HEK293 (cell line): ENCODE measurements around the gene TSEN54.

Experiments used
- FEZF1 ChIP-seq: fragments of 450-650 bp; formaldehyde crosslinking; IDR thresholded peaks from 2 replicates; pipeline ENCODE4 v1.5.1; 2016; ENCODE audit warnings: missing biosample characterization, missing genetic modification characterization
- SCRT1 ChIP-seq: fragments of 450-650 bp; formaldehyde crosslinking; IDR thresholded peaks from 2 replicates; pipeline ENCODE4 v1.5.1; 2016; ENCODE audit warnings: missing biosample characterization, missing genetic modification characterization, borderline replicate concordance
- SP2 ChIP-seq: fragments of 450-650 bp; formaldehyde crosslinking; IDR thresholded peaks from 2 replicates; pipeline ENCODE4 v1.5.1; 2016; ENCODE audit warnings: missing biosample characterization, missing genetic modification characterization
- TRIM28 ChIP-seq: IDR thresholded peaks from 2 replicates; pipeline ENCODE4 v1.6.1; 2011; ENCODE audit warnings: low read length, control low read depth, borderline replicate concordance
- ZNF112 ChIP-seq: fragments of 450-650 bp; formaldehyde crosslinking; IDR thresholded peaks from 2 replicates; pipeline ENCODE4 v1.5.0; 2017; ENCODE audit warnings: missing biosample characterization, missing genetic modification characterization
- ZNF211 ChIP-seq: fragments of 450-650 bp; formaldehyde crosslinking; IDR thresholded peaks from 2 replicates; pipeline ENCODE4 v1.5.1; 2016; ENCODE audit warnings: low read depth, missing biosample characterization, missing genetic modification characterization
- ZNF248 ChIP-seq: fragments of 450-650 bp; formaldehyde crosslinking; IDR thresholded peaks from 2 replicates; pipeline ENCODE4 v1.5.1; 2017; ENCODE audit warnings: missing biosample characterization, missing genetic modification characterization
- ZNF350 ChIP-seq: fragments of 450-650 bp; formaldehyde crosslinking; IDR thresholded peaks from 2 replicates; pipeline ENCODE4 v1.5.0; 2017; ENCODE audit warnings: missing biosample characterization, mild to moderate bottlenecking, missing genetic modification characterization
- ZNF366 ChIP-seq: fragments of 450-650 bp; formaldehyde crosslinking; conservative IDR thresholded peaks from 2 replicates; pipeline ENCODE4 v1.5.1; 2016; ENCODE audit warnings: missing biosample characterization, missing genetic modification characterization
- ZNF391 ChIP-seq: fragments of 450-650 bp; formaldehyde crosslinking; IDR thresholded peaks from 2 replicates; pipeline ENCODE4 v1.5.1; 2016; ENCODE audit warnings: low read depth, missing biosample characterization, missing genetic modification characterization, borderline replicate concordance
- ZNF426 ChIP-seq: fragments of 450-650 bp; formaldehyde crosslinking; IDR thresholded peaks from 2 replicates; pipeline ENCODE4 v1.5.1; 2017; ENCODE audit warnings: missing biosample characterization, missing genetic modification characterization, mild to moderate bottlenecking, inconsistent platforms, moderate library complexity
- ZNF561 ChIP-seq: fragments of 450-650 bp; IDR thresholded peaks from 2 replicates; pipeline ENCODE4 v1.5.1; 2018; ENCODE audit warnings: missing biosample characterization, missing genetic modification characterization, borderline replicate concordance
- ZNF624 ChIP-seq: fragments of 450-650 bp; formaldehyde crosslinking; IDR thresholded peaks from 2 replicates; pipeline ENCODE4 v1.5.1; 2017; ENCODE audit warnings: missing biosample characterization, missing genetic modification characterization
- ZNF660 ChIP-seq: fragments of 450-650 bp; IDR thresholded peaks from 2 replicates; pipeline ENCODE4 v1.5.1; 2018; ENCODE audit warnings: missing biosample characterization, mild to moderate bottlenecking, missing genetic modification characterization
- ZNF664 ChIP-seq: fragments of 450-650 bp; formaldehyde crosslinking; IDR thresholded peaks from 2 replicates; pipeline ENCODE4 v1.5.1; 2016; ENCODE audit warnings: missing biosample characterization, missing genetic modification characterization
- ZNF776 ChIP-seq: fragments of 450-650 bp; formaldehyde crosslinking; IDR thresholded peaks from 2 replicates; pipeline ENCODE4 v1.5.0; 2017; ENCODE audit warnings: missing biosample characterization, missing genetic modification characterization, borderline replicate concordance
- ZNF785 ChIP-seq: fragments of 450-650 bp; formaldehyde crosslinking; IDR thresholded peaks from 2 replicates; pipeline ENCODE4 v1.5.1; 2016; ENCODE audit warnings: missing biosample characterization, missing genetic modification characterization
- ZNF792 ChIP-seq: fragments of 450-650 bp; formaldehyde crosslinking; IDR thresholded peaks from 2 replicates; pipeline ENCODE4 v1.5.1; 2016; ENCODE audit warnings: missing biosample characterization, missing genetic modification characterization
- ZNF843 ChIP-seq: fragments of 450-650 bp; formaldehyde crosslinking; IDR thresholded peaks from 2 replicates; pipeline ENCODE4 v1.5.1; 2016; ENCODE audit warnings: missing biosample characterization, missing genetic modification characterization
- ZXDB ChIP-seq: fragments of 450-650 bp; formaldehyde crosslinking; IDR thresholded peaks from 2 replicates; pipeline ENCODE4 v1.5.1; 2016; ENCODE audit warnings: missing biosample characterization, missing genetic modification characterization
- TF ChIP-seq, protein P1 (sequence below): fragments of 450-650 bp; IDR thresholded peaks from 2 replicates; pipeline ENCODE4 v1.5.1; 2018; ENCODE audit warnings: missing biosample characterization, mild to moderate bottlenecking, missing genetic modification characterization
- TF ChIP-seq, protein P2 (sequence below): IDR thresholded peaks from 2 replicates; pipeline ENCODE4 v1.6.1; 2011; ENCODE audit warnings: mild to moderate bottlenecking, low read depth, low read length, borderline replicate concordance
- TF ChIP-seq, protein P3 (sequence below): fragments of 450-650 bp; formaldehyde crosslinking; IDR thresholded peaks from 2 replicates; pipeline ENCODE4 v1.5.1; 2017; ENCODE audit warnings: missing biosample characterization, missing genetic modification characterization
- TF ChIP-seq, protein P4 (sequence below): fragments of 450-650 bp; formaldehyde crosslinking; IDR thresholded peaks from 2 replicates; pipeline ENCODE4 v1.5.1; 2016; ENCODE audit warnings: missing biosample characterization, missing genetic modification characterization, low read depth
- TF ChIP-seq, protein P5 (sequence below): fragments of 450-650 bp; formaldehyde crosslinking; IDR thresholded peaks from 2 replicates; pipeline ENCODE4 v1.5.1; 2016; ENCODE audit warnings: missing biosample characterization, missing genetic modification characterization
- TF ChIP-seq, protein P6 (sequence below): fragments of 450-650 bp; formaldehyde crosslinking; IDR thresholded peaks from 2 replicates; pipeline ENCODE4 v1.5.1; 2016; ENCODE audit warnings: missing biosample characterization, missing genetic modification characterization, borderline replicate concordance
- TF ChIP-seq, protein P7 (sequence below): fragments of 450-650 bp; formaldehyde crosslinking; IDR thresholded peaks from 2 replicates; pipeline ENCODE4 v1.5.1; 2016; ENCODE audit warnings: missing biosample characterization, missing genetic modification characterization
- TF ChIP-seq, protein P8 (sequence below): fragments of 450-650 bp; formaldehyde crosslinking; IDR thresholded peaks from 2 replicates; pipeline ENCODE4 v1.5.1; 2016; ENCODE audit warnings: missing biosample characterization, missing genetic modification characterization

The TSEN54 gene

DNA sequence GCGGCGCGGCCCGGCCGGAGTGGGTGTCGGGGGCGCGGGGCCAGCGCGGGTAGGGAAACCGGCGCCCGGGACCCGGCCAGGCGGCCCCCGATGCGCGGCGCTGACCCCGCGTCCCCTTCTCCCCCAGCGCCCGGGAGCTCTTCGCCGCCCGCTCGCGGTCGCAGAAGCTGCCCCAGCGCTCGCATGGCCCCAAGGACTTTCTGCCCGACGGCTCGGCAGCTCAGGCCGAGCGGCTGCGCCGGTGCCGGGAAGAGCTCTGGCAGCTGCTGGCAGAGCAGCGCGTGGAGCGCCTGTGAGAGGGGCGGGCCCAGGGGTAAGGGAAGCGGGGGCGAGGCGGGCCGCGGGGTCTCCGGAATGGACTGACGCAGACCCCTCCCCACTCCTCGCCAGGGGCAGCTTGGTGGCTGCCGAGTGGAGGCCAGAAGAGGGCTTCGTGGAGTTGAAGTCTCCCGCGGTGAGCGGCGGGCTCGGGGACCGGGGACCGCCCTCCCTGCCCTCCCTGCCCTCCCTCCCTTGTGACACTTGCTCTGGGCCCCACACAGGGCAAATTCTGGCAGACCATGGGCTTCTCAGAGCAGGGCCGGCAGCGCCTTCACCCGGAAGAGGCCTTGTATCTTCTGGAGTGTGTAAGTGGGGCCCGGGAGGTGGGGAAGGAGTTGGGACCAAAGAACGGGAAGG is 430 bp downstream of the TSEN54 start (continued):
- no peak for TF ChIP-seq ZNF792 (tag by site-specific recombination)
- TF ChIP-seq, protein P1, sequence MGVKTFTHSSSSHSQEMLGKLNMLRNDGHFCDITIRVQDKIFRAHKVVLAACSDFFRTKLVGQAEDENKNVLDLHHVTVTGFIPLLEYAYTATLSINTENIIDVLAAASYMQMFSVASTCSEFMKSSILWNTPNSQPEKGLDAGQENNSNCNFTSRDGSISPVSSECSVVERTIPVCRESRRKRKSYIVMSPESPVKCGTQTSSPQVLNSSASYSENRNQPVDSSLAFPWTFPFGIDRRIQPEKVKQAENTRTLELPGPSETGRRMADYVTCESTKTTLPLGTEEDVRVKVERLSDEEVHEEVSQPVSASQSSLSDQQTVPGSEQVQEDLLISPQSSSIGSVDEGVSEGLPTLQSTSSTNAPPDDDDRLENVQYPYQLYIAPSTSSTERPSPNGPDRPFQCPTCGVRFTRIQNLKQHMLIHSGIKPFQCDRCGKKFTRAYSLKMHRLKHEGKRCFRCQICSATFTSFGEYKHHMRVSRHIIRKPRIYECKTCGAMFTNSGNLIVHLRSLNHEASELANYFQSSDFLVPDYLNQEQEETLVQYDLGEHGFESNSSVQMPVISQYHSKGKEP (tag by site-specific recombination), result no peak
- peak; percentile 41; the same call in 1 of the 2 replicates for TF ChIP-seq ZXDB (tag by site-specific recombination)
- TF ChIP-seq ZNF211 (tag by site-specific recombination), result no peak
- TF ChIP-seq ZNF391, result no peak
- no peak for TF ChIP-seq TRIM28
- TF ChIP-seq, protein P2, sequence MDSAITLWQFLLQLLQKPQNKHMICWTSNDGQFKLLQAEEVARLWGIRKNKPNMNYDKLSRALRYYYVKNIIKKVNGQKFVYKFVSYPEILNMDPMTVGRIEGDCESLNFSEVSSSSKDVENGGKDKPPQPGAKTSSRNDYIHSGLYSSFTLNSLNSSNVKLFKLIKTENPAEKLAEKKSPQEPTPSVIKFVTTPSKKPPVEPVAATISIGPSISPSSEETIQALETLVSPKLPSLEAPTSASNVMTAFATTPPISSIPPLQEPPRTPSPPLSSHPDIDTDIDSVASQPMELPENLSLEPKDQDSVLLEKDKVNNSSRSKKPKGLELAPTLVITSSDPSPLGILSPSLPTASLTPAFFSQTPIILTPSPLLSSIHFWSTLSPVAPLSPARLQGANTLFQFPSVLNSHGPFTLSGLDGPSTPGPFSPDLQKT, result no peak
- TF ChIP-seq ZNF660 (tag by site-specific recombination), result peak; percentile 19; the same call in 1 of the 2 replicates
- TF ChIP-seq ZNF248, result no peak
- TF ChIP-seq, protein P3, sequence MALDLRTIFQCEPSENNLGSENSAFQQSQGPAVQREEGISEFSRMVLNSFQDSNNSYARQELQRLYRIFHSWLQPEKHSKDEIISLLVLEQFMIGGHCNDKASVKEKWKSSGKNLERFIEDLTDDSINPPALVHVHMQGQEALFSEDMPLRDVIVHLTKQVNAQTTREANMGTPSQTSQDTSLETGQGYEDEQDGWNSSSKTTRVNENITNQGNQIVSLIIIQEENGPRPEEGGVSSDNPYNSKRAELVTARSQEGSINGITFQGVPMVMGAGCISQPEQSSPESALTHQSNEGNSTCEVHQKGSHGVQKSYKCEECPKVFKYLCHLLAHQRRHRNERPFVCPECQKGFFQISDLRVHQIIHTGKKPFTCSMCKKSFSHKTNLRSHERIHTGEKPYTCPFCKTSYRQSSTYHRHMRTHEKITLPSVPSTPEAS, result no peak
- peak; percentile 43 for TF ChIP-seq SP2 (tag by site-specific recombination)
- no peak for TF ChIP-seq ZNF776 (tag by site-specific recombination)
- TF ChIP-seq, protein P4, sequence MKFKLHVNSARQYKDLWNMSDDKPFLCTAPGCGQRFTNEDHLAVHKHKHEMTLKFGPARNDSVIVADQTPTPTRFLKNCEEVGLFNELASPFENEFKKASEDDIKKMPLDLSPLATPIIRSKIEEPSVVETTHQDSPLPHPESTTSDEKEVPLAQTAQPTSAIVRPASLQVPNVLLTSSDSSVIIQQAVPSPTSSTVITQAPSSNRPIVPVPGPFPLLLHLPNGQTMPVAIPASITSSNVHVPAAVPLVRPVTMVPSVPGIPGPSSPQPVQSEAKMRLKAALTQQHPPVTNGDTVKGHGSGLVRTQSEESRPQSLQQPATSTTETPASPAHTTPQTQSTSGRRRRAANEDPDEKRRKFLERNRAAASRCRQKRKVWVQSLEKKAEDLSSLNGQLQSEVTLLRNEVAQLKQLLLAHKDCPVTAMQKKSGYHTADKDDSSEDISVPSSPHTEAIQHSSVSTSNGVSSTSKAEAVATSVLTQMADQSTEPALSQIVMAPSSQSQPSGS (tag by site-specific recombination), result no peak
- TF ChIP-seq FEZF1 (tag by site-specific recombination), result no peak
- no peak for TF ChIP-seq SCRT1 (tag by site-specific recombination)
- TF ChIP-seq ZNF843 (tag by site-specific recombination), result no peak
- TF ChIP-seq ZNF112 (tag by site-specific recombination), result no peak
- TF ChIP-seq ZNF350, result no peak
- TF ChIP-seq ZNF366 (tag by site-specific recombination), result no peak
- no peak for TF ChIP-seq ZNF785 (tag by site-specific recombination)
- no peak for TF ChIP-seq ZNF624
- TF ChIP-seq ZNF664 (tag by site-specific recombination), result no peak
- TF ChIP-seq, protein P5, sequence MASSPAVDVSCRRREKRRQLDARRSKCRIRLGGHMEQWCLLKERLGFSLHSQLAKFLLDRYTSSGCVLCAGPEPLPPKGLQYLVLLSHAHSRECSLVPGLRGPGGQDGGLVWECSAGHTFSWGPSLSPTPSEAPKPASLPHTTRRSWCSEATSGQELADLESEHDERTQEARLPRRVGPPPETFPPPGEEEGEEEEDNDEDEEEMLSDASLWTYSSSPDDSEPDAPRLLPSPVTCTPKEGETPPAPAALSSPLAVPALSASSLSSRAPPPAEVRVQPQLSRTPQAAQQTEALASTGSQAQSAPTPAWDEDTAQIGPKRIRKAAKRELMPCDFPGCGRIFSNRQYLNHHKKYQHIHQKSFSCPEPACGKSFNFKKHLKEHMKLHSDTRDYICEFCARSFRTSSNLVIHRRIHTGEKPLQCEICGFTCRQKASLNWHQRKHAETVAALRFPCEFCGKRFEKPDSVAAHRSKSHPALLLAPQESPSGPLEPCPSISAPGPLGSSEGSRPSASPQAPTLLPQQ, result peak; percentile 97
- TF ChIP-seq ZNF426 (tag by site-specific recombination), result no peak
- TF ChIP-seq, protein P6, sequence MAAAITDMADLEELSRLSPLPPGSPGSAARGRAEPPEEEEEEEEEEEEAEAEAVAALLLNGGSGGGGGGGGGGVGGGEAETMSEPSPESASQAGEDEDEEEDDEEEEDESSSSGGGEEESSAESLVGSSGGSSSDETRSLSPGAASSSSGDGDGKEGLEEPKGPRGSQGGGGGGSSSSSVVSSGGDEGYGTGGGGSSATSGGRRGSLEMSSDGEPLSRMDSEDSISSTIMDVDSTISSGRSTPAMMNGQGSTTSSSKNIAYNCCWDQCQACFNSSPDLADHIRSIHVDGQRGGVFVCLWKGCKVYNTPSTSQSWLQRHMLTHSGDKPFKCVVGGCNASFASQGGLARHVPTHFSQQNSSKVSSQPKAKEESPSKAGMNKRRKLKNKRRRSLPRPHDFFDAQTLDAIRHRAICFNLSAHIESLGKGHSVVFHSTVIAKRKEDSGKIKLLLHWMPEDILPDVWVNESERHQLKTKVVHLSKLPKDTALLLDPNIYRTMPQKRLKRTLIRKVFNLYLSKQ (tag by site-specific recombination), result no peak
- TF ChIP-seq, protein P7, sequence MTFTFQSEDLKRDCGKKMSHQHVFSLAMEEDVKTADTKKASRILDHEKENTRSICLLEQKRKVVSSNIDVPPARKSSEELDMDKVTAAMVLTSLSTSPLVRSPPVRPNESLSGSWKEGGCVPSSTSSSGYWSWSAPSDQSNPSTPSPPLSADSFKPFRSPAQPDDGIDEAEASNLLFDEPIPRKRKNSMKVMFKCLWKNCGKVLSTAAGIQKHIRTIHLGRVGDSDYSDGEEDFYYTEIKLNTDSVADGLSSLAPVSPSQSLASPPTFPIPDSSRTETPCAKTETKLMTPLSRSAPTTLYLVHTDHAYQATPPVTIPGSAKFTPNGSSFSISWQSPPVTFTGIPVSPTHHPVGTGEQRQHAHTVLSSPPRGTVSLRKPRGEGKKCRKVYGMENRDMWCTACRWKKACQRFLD (tag by site-specific recombination), result no peak
- TF ChIP-seq, protein P8, sequence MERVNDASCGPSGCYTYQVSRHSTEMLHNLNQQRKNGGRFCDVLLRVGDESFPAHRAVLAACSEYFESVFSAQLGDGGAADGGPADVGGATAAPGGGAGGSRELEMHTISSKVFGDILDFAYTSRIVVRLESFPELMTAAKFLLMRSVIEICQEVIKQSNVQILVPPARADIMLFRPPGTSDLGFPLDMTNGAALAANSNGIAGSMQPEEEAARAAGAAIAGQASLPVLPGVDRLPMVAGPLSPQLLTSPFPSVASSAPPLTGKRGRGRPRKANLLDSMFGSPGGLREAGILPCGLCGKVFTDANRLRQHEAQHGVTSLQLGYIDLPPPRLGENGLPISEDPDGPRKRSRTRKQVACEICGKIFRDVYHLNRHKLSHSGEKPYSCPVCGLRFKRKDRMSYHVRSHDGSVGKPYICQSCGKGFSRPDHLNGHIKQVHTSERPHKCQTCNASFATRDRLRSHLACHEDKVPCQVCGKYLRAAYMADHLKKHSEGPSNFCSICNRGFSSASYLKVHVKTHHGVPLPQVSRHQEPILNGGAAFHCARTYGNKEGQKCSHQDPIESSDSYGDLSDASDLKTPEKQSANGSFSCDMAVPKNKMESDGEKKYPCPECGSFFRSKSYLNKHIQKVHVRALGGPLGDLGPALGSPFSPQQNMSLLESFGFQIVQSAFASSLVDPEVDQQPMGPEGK (tag by site-specific recombination), result peak; percentile 61
- TF ChIP-seq ZNF561 (tag by site-specific recombination), result no peak
